NCI-H187 treated with DMSO at 0.1 percent for 48 hours (cell line): ENCODE results near the gene LRP1-AS.

Source experiments
- DNase-seq: peaks from one replicate; lab custom pipeline; 2025; lab: John Stamatoyannopoulos, UW

LRP1-AS gene

GRCh38 chr12:57180321-57180989 lies 33.0 kb upstream of the LRP1-AS start:
- no peak for DNase-seq

GRCh38 chr12:57179331-57180086 lies 32.1 kb upstream of the LRP1-AS start:
- DNase-seq = no peak

GRCh38 chr12:57178213-57178612 lies 30.8 kb upstream of the LRP1-AS start:
- DNase-seq = no peak

- DNase-seq = no peak
Observed at GRCh38 chr12:57177354-57177753, 29.9 kb upstream of the LRP1-AS start.

GRCh38 chr12:57176846-57177245 lies 29.4 kb upstream of the LRP1-AS start:
- no peak for DNase-seq

GRCh38 chr12:57176139-57176477 lies 28.7 kb upstream of the LRP1-AS start:
- no peak for DNase-seq

- peak; percentile 75 for DNase-seq
Observed at GRCh38 chr12:57175428-57176138, 28.2 kb upstream of the LRP1-AS start.

GRCh38 chr12:57173683-57174082 lies 26.3 kb upstream of the LRP1-AS start:
- no peak for DNase-seq

GRCh38 chr12:57173089-57173488 lies 25.7 kb upstream of the LRP1-AS start:
- DNase-seq = no peak

- no peak for DNase-seq
Observed at GRCh38 chr12:57171668-57172067, 24.2 kb upstream of the LRP1-AS start.

GRCh38 chr12:57170927-57171326 lies 23.5 kb upstream of the LRP1-AS start:
- DNase-seq = no peak

GRCh38 chr12:57170408-57170807 lies 23.0 kb upstream of the LRP1-AS start:
- DNase-seq = no peak

GRCh38 chr12:57169969-57170368 lies 22.6 kb upstream of the LRP1-AS start:
- DNase-seq = no peak

GRCh38 chr12:57169046-57169795 lies 21.8 kb upstream of the LRP1-AS start:
- DNase-seq = no peak

- DNase-seq = no peak
Observed at GRCh38 chr12:57168058-57168457, 20.6 kb upstream of the LRP1-AS start.

GRCh38 chr12:57166971-57167371 lies 19.6 kb upstream of the LRP1-AS start:
- no peak for DNase-seq

GRCh38 chr12:57165741-57166140 lies 18.3 kb upstream of the LRP1-AS start:
- no peak for DNase-seq

GRCh38 chr12:57164966-57165625 lies 17.7 kb upstream of the LRP1-AS start:
- no peak for DNase-seq

GRCh38 chr12:57164454-57164853 lies 17.0 kb upstream of the LRP1-AS start:
- DNase-seq = no peak

GRCh38 chr12:57162553-57163125 lies 15.2 kb upstream of the LRP1-AS start:
- DNase-seq = no peak

- no peak for DNase-seq
Observed at GRCh38 chr12:57161491-57161890, 14.1 kb upstream of the LRP1-AS start.

GRCh38 chr12:57160741-57161140 lies 13.3 kb upstream of the LRP1-AS start:
- no peak for DNase-seq
